VCaP (cell line): ENCODE measurements around the gene ZC3H12D.

Source experiments
- H3K27ac ChIP-seq: fragments of 450-650 bp; 2 replicates; pipeline ENCODE4 v1.5.1; 2017
- TF ChIP-seq, protein P1 (sequence below): fragments of 450-650 bp; conservative IDR thresholded peaks from 2 replicates; pipeline ENCODE4 v1.5.1; 2017; ENCODE audit warnings: mild to moderate bottlenecking, moderate library complexity

Gene ZC3H12D

GRCh38 chr6:149484733-149485700 is at the start of gene ZC3H12D:
TSS of gene ZC3H12D (minus strand) at chr6:149485014. CDS start at chr6:149474543, 10,471 bp downstream.
- TF ChIP-seq, protein P1, sequence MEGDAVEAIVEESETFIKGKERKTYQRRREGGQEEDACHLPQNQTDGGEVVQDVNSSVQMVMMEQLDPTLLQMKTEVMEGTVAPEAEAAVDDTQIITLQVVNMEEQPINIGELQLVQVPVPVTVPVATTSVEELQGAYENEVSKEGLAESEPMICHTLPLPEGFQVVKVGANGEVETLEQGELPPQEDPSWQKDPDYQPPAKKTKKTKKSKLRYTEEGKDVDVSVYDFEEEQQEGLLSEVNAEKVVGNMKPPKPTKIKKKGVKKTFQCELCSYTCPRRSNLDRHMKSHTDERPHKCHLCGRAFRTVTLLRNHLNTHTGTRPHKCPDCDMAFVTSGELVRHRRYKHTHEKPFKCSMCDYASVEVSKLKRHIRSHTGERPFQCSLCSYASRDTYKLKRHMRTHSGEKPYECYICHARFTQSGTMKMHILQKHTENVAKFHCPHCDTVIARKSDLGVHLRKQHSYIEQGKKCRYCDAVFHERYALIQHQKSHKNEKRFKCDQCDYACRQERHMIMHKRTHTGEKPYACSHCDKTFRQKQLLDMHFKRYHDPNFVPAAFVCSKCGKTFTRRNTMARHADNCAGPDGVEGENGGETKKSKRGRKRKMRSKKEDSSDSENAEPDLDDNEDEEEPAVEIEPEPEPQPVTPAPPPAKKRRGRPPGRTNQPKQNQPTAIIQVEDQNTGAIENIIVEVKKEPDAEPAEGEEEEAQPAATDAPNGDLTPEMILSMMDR: no peak
- H3K27ac ChIP-seq: no peak within 1 kb of the TSS

DNA sequence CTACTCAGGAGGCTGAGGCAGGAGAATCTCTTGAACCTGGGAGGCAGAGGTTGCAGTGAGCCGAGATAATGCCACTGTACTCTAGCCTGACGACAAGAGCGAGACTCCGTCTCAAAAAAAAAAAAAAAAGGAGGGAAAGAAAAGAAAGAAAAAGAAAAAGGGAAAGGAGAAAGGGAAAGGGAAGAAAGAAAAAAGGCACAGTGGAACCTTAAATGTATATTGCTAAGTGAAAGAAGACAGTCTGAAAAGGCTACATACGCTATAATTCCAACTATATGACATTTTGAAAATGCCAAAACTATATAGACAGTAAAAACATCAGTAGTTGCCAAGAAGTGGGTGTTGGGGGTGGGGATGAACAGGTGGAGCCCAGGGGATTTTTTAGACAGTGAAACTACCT is 44.8 kb upstream of the ZC3H12D start:
- TF ChIP-seq, protein P1: no peak
- H3K27ac ChIP-seq: no peak overlapping the region

DNA sequence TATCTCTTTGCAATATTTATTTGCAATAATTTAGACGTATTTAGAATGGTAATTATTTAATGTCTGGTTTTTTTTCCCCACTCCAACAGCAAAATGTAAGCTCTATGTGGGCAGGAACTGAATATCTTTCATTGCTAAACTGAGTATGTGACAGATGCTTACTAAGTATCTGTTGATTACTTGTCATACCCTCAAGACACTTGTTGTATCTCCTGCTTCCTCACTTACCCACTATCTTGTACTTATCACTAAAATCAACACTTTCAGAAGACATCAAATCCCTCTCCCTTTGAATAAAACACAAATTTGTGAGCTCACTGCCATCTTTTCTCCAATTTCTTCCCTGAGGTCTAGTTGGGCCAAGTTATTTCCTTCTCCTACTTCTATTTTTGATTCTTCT is 30.7 kb upstream of the ZC3H12D start:
- H3K27ac ChIP-seq: no peak overlapping the region
- TF ChIP-seq, protein P1: no peak

GRCh38 chr6:149513915-149514314 is 29.1 kb upstream of the ZC3H12D start:
- TF ChIP-seq, protein P1: no peak

GRCh38 chr6:149510793-149511512 is 26.1 kb upstream of the ZC3H12D start:
- H3K27ac ChIP-seq: no peak overlapping the region
- TF ChIP-seq, protein P1: no peak

More at GRCh38 chr6:149513915-149514314, 29.1 kb upstream of the ZC3H12D start:
- no peak overlapping the region for H3K27ac ChIP-seq

- TF ChIP-seq, protein P1: no peak
- H3K27ac ChIP-seq: no peak overlapping the region
Observed at GRCh38 chr6:149508485-149508884, 23.7 kb upstream of the ZC3H12D start.

- TF ChIP-seq, protein P1: no peak
Observed at GRCh38 chr6:149503872-149504271, 19.1 kb upstream of the ZC3H12D start.

More at GRCh38 chr6:149503872-149504271, 19.1 kb upstream of the ZC3H12D start:
- no peak overlapping the region for H3K27ac ChIP-seq
